Transverse colon (tissue), 4 donors: ENCODE data around the gene ZNF324B. TPM values are rescaled to one million over a fixed set of nuclear protein-coding genes. Genes with fewer than 3 reads are reported as not detected.
"Not testable (repeated sequence)": the region's sequence is repeated elsewhere in the genome, so short reads cannot be mapped to it uniquely, and the experiment has no call there.

Experiments
- DNase-seq: peaks from one replicate; pipeline ENCODE4 v3.0.0-alpha.2; 2019
- H3K27ac ChIP-seq, 4 donors: fragments of 200-600 bp; sonication (generic); 2 replicates each; pipeline ENCODE4 v1.5.1; 2016 to 2018; ENCODE audit warnings: inconsistent platforms in 4 of 4
- H3K27me3 ChIP-seq: fragments of 200-600 bp; sonication (generic); 2 replicates; pipeline ENCODE4 v1.5.1; 2017; ENCODE audit warnings: inconsistent platforms
- H3K36me3 ChIP-seq, 4 donors: fragments of 200-600 bp; sonication (generic); 2 replicates each; pipeline ENCODE4 v1.5.1; 2017 to 2019; ENCODE audit warnings: inconsistent platforms in 4 of 4
- H3K4me1 ChIP-seq, 4 donors: fragments of 200-600 bp; sonication (generic); 2 replicates each; pipeline ENCODE4 v1.5.1; 2017 to 2020; ENCODE audit warnings: inconsistent platforms in 4 of 4
- H3K4me3 ChIP-seq, 4 donors: fragments of 200-600 bp; sonication (generic); 1 replicate in 1 of 4; 2 replicates in 3 of 4; pipeline versions ENCODE4 v1.5.1 to v1.6.1; 2017 to 2019; ENCODE audit warnings: inconsistent platforms in 4 of 4
- H3K9me3 ChIP-seq, 2 donors: fragments of 200-600 bp; sonication (generic); 2 replicates each; pipeline ENCODE4 v1.5.1; 2017 to 2019; ENCODE audit warnings: inconsistent platforms in 2 of 2
- EP300 ChIP-seq: sonication (generic); formaldehyde crosslinking; IDR thresholded peaks from one replicate; pipeline ENCODE4 v1.6.1; 2017; ENCODE audit warnings: antibody characterized with exemption, low read depth
- POLR2A ChIP-seq: fragments of 450-650 bp; IDR thresholded peaks from one replicate; pipeline ENCODE4 v1.6.1; 2016; ENCODE audit warnings: antibody characterized with exemption, mild to moderate bottlenecking, moderate library complexity
- POLR2AphosphoS5 ChIP-seq, 3 donors: sonication (generic); formaldehyde crosslinking; IDR thresholded peaks; one replicate each; pipeline ENCODE4 v1.6.1; 2016; ENCODE audit warnings: antibody characterized with exemption in 3 of 3
- WGBS, 2 donors: methylation state at CpG; one replicate each; pipeline ENCODE4 v1.1.5; 2018; ENCODE audit warnings: low coverage in 1 of 2; 5-methylcytosine and 5-hydroxymethylcytosine counted together
- in situ Hi-C, 4 donors: fragments of 200-750 bp; cut with MboI; loops; one replicate each; pipeline versions ENCODE4 v1.15.0 to v1.15.1; 2017; ENCODE audit warnings: low sequenced_read_pairs in 3 of 4, low pct_ligation_motif_present in 1 of 4, low pct_unique_long_range_greater_than_20kb in 1 of 4
- intact Hi-C: fragments of 100-400 bp; cut with DNase I; formaldehyde crosslinking; loops from one replicate; pipeline ENCODE4 v1.15.1; 2023; ENCODE audit warnings: low total_unique reads
- total RNA-seq, 4 donors: library from RNA; depleted of rRNA; stranded (reverse); fragments of >200 nt; gene quantifications; one replicate each; pipeline ENCODE4 v1.1.0, GENCODE V29; 2016
- TF ChIP-seq, protein P1 (sequence below), 5 experiments: fragments of 200-600 bp in 3 of 5; fragments of 450-650 bp in 2 of 5; sonication (generic) in 3 of 5; IDR thresholded peaks; 1 replicate in 2 of 5; 2 replicates in 3 of 5; pipeline ENCODE4 v1.5.1; 2016 to 2017; ENCODE audit warnings: antibody characterized with exemption in 5 of 5, inconsistent platforms in 3 of 5, mild to moderate bottlenecking in 2 of 5, moderate library complexity in 1 of 5

The ZNF324B gene
- total RNA-seq, 4 donors from 2014 or later, result 3.0 to 10.6 (median 6.3) TPM

DNA sequence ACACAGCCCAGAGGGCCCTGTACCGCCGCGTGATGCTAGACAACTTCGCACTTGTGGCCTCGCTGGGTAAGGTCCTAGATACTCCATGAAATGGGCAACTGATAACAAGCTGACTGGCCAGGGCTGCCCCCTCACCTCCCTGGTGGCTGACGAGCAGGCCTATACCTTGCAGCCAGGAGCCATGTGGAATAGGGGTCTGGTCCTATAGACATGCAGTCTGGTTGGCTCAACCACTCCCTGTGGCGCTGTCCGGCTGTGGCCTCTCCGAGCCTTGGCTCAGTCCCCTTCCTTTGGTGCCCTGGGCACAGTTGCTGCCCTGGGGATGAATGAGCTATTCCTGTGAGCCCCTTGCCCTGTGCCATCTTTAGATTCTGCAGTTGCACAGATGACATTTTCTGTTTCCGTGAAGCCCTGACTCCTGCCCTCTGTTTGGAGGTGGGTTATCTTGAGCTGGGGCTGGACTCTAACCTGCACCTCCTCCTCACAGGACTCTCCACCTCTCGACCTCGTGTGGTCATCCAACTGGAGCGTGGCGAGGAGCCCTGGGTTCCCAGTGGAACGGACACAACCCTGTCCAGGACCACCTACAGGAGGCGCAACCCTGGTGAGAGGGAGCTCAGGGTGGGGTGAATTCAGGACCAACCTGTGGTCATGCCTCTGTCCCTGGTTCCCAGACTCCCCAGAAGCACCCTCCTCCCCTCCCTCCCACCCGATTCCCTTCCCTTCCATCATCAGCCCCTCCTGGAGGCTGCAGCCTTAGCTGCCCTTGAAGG lies 18.0 kb downstream of the ZNF324B start:
- Histone ChIP-seq H3K36me3 (peaks cover 0 to 18% (median 5%) of the 10 kb centered on the region in 4 donors), H3K4me1 (peaks cover 6 to 15% (median 8%) of the 10 kb centered on the region in 4 donors), H3K27me3 (no peaks in the 10 kb centered on the region), H3K27ac (no peak overlapping the region), H3K4me3 (no peak overlapping the region), H3K9me3 (no peaks in the 10 kb centered on the region)
- TF ChIP-seq POLR2AphosphoS5 (IDR thresholded peaks at IDR 0.05), result no peak
- no peak for TF ChIP-seq POLR2A
- TF ChIP-seq, protein P1, sequence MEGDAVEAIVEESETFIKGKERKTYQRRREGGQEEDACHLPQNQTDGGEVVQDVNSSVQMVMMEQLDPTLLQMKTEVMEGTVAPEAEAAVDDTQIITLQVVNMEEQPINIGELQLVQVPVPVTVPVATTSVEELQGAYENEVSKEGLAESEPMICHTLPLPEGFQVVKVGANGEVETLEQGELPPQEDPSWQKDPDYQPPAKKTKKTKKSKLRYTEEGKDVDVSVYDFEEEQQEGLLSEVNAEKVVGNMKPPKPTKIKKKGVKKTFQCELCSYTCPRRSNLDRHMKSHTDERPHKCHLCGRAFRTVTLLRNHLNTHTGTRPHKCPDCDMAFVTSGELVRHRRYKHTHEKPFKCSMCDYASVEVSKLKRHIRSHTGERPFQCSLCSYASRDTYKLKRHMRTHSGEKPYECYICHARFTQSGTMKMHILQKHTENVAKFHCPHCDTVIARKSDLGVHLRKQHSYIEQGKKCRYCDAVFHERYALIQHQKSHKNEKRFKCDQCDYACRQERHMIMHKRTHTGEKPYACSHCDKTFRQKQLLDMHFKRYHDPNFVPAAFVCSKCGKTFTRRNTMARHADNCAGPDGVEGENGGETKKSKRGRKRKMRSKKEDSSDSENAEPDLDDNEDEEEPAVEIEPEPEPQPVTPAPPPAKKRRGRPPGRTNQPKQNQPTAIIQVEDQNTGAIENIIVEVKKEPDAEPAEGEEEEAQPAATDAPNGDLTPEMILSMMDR (IDR thresholded peaks at IDR 0.05), result no peak
- no peak for TF ChIP-seq EP300
- DNase-seq, result no peak
- intact Hi-C loops, result no loop called here
- 90 to 93% methylated on average over 5 to 17 of the region's 17 CpGs for WGBS, 2 donors
- in situ Hi-C loops, result no loop called here

DNA sequence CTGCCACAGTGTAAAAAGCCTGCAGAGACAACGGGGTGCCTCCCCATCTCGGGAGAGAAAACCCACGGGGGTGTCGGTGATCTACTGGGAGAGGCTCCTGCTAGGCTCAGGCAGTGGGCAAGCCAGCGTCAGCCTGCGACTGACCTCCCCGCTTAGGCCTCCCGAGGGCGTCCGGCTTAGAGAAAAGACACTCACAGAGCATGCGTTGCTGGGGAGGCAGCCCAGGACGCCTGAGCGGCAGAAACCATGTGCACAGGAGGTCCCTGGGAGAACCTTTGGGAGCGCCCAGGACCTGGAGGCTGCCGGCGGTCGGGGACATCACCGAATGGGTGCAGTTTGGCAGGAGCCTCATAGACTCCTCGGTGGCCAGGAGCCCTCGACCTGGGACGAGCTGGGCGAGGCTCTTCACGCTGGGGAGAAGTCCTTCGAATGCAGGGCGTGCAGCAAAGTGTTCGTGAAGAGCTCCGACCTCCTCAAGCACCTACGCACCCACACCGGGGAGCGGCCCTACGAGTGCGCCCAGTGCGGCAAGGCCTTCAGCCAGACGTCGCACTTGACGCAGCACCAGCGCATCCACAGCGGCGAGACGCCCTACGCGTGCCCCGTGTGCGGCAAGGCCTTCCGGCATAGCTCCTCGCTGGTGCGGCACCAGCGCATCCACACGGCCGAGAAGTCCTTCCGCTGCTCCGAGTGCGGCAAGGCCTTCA lies 19.6 kb downstream of the ZNF324B start:
- WGBS, 2 donors, result 98% methylated on average over 25 of the region's 53 CpGs; no CpG with 5 or more reads in 1 of the 2 donors
- DNase-seq, in situ Hi-C loops, H3K27ac ChIP-seq, H3K4me3 ChIP-seq, H3K9me3 ChIP-seq, intact Hi-C loops, H3K27me3 ChIP-seq: not testable (repeated sequence)
- Histone ChIP-seq H3K36me3 (peaks cover 0 to 18% (median 5%) of the 10 kb centered on the region in 4 donors), H3K4me1 (peaks cover 11 to 25% (median 16%) of the 10 kb centered on the region in 4 donors)

DNA sequence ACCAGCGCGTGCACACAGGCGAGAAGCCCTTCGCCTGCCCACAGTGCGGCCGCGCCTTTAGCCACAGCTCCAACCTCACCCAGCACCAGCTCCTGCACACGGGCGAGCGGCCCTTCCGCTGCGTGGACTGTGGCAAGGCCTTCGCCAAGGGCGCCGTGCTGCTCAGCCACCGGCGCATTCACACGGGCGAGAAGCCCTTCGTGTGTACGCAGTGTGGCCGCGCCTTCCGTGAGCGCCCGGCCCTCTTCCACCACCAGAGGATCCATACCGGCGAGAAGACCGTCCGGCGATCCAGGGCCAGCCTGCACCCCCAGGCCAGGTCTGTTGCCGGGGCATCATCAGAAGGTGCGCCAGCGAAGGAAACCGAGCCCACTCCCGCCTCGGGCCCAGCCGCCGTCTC lies 20.3 kb downstream of the ZNF324B start:
- H3K4me3 ChIP-seq, result no peak overlapping the region
- H3K36me3 ChIP-seq, result peaks cover 0 to 18% (median 5%) of the 10 kb centered on the region in 4 donors
- H3K27me3 ChIP-seq, result no peaks in the 10 kb centered on the region
- in situ Hi-C loops, result no loop called here
- DNase-seq, result no peak
- H3K27ac ChIP-seq, result no peak overlapping the region
- 97% methylated on average over 39 of the region's 39 CpGs; no CpG with 5 or more reads in 1 of the 2 donors for whole genome bisulfite sequencing, 2 donors
- H3K4me1 ChIP-seq, result peaks cover 14 to 25% (median 17%) of the 10 kb centered on the region in 4 donors
- no peaks in the 10 kb centered on the region for H3K9me3 ChIP-seq
- intact Hi-C loops, result no loop called here
- no peak for TF ChIP-seq EP300
- TF ChIP-seq, protein P1 (IDR thresholded peaks at IDR 0.05), result no peak
- no peak for TF ChIP-seq POLR2A
- no peak for TF ChIP-seq POLR2AphosphoS5 (IDR thresholded peaks at IDR 0.05)

DNA sequence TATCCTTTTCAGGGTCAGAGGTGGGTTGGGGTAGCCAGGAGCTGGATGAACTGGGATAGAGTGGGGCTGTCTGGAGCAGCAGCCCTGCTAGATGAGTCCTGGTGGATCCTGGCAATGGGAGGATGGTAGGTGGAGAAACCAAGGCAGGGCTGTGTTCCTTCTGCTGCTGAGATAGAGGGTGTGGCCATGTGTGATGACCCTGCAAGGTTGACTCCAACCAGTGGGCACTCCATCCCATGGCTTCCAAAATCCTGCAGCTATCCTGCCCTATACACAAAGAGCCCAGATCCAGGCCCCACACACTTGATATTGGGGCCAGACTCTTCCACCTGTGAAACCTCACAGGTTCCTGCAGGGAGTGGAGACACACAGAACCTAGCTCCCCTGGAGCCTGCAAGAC lies 22.4 kb downstream of the ZNF324B start:
- in situ Hi-C loops (no loop called here), intact Hi-C loops (no loop called here)
- no peaks in the 10 kb centered on the region for H3K27me3 ChIP-seq
- H3K36me3 ChIP-seq, result peaks cover 0 to 18% (median 5%) of the 10 kb centered on the region in 4 donors
- H3K9me3 ChIP-seq, result no peaks in the 10 kb centered on the region
- TF ChIP-seq POLR2AphosphoS5 (IDR thresholded peaks at IDR 0.05) (no peak), POLR2A (no peak), EP300 (no peak)
- TF ChIP-seq, protein P1 (IDR thresholded peaks at IDR 0.05), result no peak
- peaks cover 13 to 19% (median 16%) of the 10 kb centered on the region in 4 donors for H3K4me1 ChIP-seq
- no peak for DNase-seq
- no peak overlapping the region for H3K4me3 ChIP-seq
- no peak overlapping the region for H3K27ac ChIP-seq
